HG03025 (cell line): Measurements from ENCODE around the gene PDCL3.

Experiments used
- ATAC-seq: cut with Tn5 transposase; IDR thresholded peaks from one replicate; pipeline ENCODE4 v1.9.1; 2021; ENCODE audit warnings: mild to moderate bottlenecking, moderate library complexity; ENCODE audit not compliant: unreplicated experiment, low FRiP score

The PDCL3 gene

GRCh38 chr2:100562613-100563406 lies at the start of gene PDCL3:
PDCL3 (plus strand) TSS chr2:100562993; CDS start chr2:100563068, 75 bp downstream.
- ATAC-seq: peak; percentile 93

GRCh38 chr2:100513650-100514049 lies 49.1 kb upstream of the PDCL3 start:
- no peak for ATAC-seq

DNA sequence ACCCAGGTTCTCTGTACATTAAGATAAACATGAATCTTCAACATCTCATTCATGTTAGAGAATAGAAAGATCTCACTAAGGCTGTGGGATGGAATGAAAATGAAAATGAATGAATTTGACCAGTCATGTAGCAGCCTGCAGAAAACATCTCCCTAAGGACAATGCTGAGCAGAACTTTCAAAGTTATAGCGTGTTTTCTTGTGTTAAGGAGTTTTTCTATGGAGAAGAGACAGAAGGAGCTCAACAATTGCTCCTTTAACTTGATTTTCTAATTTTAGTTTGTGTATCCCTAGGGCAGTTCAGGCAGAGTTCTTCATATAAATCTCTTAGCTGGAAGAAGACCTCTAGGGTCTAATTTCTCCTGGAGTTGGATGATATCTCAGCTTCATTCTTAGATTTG lies 45.2 kb upstream of the PDCL3 start:
- ATAC-seq: no peak

- ATAC-seq: no peak
These were observed 44.0 kb upstream of the PDCL3 start for GRCh38 chr2:100518801-100519200.

DNA sequence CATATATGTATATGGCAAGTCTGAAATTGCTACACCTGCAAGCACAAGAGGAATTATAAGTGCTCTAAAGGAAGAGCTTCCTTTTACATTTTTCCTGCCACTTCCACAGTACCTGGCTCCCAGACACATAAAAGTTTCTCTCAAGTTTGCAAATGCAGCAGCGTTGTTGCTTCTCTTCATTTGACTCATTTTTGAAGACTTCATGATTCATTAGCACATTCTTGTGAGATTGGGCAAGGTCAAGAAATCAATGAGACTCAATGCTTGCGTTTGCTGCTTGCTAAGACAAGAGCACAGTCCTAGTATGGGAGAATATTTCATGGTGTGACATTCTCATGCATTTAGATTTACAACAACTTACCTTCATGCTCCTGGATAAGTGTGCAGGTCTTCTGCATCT lies 42.6 kb upstream of the PDCL3 start:
- no peak for ATAC-seq

- ATAC-seq: no peak
These were observed 40.4 kb upstream of the PDCL3 start for GRCh38 chr2:100522430-100522829.

DNA sequence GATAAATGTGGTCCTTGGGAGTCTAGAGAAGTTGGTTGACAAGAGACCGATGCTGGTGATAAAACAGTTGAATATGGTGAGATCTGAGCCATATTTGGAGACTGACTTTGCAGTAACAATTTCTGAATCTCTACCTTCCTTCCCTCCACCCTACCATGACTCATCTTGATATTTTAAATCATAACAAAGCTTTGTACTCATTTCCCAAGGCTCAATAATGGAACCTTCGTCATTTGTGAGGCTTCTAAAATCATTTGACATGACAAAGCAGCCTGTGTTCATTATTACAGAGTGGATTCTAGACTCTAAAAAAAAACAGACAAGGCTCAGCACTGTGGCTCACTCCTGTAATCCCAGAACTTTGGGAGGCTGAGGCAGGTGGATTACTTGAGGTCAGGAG lies 38.5 kb upstream of the PDCL3 start:
- ATAC-seq: no peak

DNA sequence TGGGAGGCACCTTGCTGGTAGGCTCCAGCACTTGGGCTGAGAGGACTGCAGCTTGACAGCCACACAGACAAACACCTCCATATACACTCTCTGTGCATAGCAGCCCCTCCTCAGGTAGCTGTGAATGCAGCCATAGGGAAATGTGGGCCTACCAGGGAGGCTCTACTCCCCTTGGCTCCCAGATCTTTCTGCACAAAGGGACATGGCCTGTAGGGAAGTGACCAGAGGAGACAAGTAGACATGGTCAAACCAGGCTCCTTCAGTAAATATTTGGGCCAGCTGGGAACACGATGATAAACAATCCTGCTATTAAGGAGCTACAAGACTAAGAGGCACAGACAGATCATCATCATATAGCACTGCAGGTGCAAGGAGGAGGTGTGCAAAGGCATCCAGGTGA lies 35.9 kb upstream of the PDCL3 start:
- ATAC-seq: no peak

DNA sequence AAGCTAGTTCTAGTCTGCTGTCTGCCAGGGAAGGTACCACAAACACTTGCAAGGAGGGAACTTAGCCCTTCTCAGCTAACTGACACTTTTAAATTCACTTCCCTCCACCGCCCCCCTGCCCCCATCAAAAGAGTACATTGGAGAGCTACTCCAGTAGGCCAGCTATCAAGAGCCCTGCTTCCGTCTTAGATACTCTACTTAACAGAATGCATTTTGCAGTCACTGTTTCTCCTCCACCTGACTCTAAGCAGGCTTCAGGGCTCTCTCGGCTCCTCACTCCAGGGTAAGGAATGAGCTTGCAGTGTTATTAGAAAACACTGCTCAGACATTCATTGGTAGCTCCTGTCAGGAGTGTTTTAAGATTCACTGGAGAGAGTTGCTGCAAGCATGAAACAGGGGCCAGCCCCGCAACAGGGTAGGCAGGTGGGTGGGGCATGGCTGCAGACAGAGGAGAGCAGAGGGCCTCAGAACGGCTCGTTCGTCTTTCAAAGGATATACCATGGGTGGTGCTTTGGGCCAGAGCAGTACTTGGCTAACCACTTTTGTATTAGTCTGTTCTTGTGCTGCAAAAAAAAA lies 35.3 kb upstream of the PDCL3 start:
- no peak for ATAC-seq

DNA sequence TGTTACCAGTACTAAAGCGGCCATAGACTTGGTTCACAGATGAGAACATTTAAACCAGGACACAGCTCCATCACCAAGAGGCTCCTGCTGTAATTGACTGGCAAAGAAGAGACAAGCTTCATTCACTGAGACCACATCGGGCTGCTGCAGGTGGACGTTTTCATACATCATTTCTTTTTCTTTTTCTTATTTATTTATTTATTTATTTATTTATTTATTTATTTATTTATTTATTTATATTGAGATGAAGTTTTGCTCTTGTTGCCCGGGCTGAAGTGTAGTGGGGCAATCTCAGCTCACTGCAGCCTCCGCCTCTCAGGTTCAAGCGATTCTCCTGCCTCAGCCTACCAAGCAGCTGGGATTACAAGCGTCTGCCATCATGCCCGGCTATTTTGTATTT lies 33.6 kb upstream of the PDCL3 start:
- no peak for ATAC-seq

GRCh38 chr2:100529900-100530299 lies 32.9 kb upstream of the PDCL3 start:
- no peak for ATAC-seq

DNA sequence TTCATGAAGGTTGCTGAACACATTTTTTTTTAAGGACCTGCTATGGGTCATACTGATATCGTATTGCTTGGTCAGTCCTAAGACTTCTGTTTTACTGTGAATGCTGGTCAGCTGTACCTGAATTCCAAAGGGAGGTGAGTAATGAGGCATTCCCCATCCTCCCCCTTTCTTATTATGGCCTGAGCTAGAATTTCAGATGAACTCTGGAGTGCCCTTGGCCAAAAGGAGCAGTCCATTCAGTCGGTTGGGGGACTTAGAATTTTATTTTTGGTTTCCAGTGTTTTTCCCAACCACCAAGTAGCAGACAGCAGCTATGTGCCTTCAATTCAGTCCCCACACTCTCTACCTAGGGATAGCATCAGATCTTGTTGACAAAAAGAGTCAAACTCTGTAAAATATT lies 26.9 kb upstream of the PDCL3 start:
- no peak for ATAC-seq

DNA sequence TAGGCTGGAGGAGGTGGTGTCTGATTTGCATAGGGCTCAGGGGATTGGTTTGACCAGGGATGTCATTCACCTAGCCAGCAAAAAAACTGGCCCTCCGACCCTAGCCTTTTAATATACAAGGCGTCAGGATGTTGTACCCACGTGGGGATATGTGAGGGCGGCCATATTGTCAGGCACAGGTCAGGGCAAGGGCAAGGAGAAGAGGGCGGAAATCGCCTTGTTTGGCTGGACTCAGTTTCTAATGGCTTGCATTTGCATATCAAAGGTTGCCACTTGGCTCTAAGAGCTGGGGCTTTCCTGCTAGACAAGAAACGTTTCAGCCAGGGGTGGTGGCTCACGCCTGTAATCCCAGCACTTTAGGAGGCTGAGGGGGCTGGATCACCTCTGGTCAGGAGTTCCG lies 24.9 kb upstream of the PDCL3 start:
- ATAC-seq: no peak

DNA sequence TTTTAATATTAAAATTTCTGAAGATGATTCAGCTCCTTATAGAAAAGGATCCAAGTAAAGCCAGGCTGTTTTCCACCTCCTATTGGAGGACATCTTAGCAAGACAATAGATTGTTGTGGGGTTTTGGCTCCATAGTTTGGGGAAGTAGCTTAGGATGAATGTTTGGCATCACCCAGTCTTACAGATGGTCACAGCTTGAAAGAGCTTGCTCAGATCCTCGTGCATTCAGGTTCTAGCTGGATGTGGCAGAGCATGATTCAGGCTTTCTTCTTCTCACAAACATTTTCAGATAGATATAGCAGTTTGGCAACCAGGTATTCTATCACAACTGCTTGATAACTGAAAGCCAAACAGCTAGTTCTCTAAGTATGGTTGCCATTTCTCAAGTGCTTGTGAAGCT lies 23.6 kb upstream of the PDCL3 start:
- ATAC-seq: no peak

DNA sequence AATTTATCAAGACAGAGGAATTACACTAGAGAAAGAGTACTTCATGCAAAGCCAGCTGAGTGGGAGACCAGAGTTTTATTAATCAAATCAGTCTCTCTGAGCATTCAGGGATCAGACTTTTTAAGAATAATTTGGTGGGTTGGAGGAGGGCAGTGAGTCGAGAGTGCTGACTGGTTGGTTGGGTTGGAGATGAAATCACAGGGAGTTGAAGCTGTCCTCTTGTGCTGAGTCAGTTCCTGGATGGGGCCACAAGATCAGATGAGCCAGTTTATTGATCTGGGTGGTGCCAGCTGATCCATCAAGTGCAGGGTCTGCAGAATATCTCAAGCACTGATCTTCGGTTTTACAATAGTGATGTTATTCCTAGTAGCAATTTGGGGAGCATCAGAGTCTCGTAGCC lies 21.4 kb upstream of the PDCL3 start:
- no peak for ATAC-seq

- ATAC-seq: no peak
These were observed 20.4 kb upstream of the PDCL3 start for GRCh38 chr2:100542418-100542817.

GRCh38 chr2:100544911-100545596 lies 17.7 kb upstream of the PDCL3 start:
- ATAC-seq: no peak

- ATAC-seq: no peak
These were observed 16.3 kb upstream of the PDCL3 start for GRCh38 chr2:100546469-100546868.

DNA sequence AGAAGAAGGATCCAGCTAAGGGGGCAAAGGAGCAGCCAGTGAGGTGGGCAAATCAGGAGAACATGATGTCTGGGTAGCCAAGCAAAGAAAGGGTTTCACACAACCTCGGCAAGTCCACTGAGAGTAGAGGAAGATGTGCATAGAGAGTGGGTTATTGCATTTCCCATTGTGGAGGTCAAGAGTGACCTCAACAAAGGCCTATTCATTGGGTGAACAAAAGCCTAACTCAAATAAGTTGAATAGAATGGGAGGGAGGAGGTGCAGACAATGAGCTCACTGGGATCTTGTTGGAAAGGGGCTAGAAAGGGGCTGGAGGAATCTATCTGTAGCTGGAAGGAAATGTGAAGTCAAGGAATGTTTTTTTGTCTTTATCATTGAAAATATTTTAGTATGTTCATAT lies 14.0 kb upstream of the PDCL3 start:
- no peak for ATAC-seq

- no peak for ATAC-seq
These were observed 11.5 kb upstream of the PDCL3 start for GRCh38 chr2:100551303-100551702.

DNA sequence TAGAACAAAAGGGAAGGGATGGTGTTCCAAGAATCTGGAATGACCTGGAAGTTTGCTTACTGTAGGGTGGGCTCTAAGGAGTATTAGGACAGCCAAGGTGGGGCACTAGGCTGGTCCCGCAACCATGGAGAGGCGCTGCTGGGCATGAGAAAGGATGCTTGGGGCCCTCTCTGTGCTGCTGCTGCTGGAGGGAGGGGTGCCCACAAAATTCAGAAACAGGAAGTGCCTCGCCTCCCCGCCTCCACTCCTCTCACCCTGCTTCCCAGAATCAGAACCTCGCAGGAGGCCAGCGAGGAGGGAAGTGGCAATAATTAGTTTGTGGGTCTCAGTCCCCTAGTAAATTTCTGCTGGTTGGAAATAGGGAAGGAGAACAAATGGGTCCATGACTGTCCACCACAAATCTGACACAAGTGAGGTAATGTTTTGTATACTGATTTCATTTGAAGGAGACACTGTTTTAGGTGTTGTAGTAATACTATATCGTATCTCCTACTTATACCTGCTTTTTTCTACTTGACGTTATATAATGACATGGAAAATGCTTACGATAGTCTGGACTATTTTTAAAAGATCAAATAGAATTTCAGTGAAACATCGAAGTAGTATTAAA lies 7.9 kb upstream of the PDCL3 start:
- ATAC-seq: no peak
